Activated T-helper 17 cell treated with anti-CD3 and anti-CD28 coated beads, Interleukin-2, amount 50 U/mL, for 72 hours (primary cell): Measurements from ENCODE around the gene SRC. TPM values are rescaled to one million over a fixed set of nuclear protein-coding genes. Genes with fewer than 3 reads are reported as not detected.

Source experiments
- ATAC-seq: fragments of 150-1000 bp; cut with Tn5 transposase; replicated peaks from 2 replicates; pipeline ENCODE4 v1.10.0; 2021; ENCODE audit warnings: mild to moderate bottlenecking, moderate library complexity
- H3K27ac Mint-ChIP-seq: one replicate; pipeline ENCODE4 v1.8.0; 2022; ENCODE audit warnings: mixed read lengths
- H3K27me3 Mint-ChIP-seq: one replicate; pipeline ENCODE4 v1.8.0; 2022; ENCODE audit warnings: mixed read lengths
- H3K36me3 Mint-ChIP-seq: one replicate; pipeline ENCODE4 v1.8.0; 2022; ENCODE audit warnings: low read depth, mild to moderate bottlenecking, mixed read lengths
- H3K4me1 Mint-ChIP-seq: one replicate; pipeline ENCODE4 v1.8.0; 2022; ENCODE audit warnings: mixed read lengths
- H3K4me3 Mint-ChIP-seq: one replicate; pipeline ENCODE4 v1.8.0; 2022; ENCODE audit warnings: mild to moderate bottlenecking, mixed read lengths
- H3K9me3 Mint-ChIP-seq: one replicate; pipeline ENCODE4 v1.8.0; 2022; ENCODE audit warnings: mixed read lengths
- total RNA-seq, 2 donors: library from RNA; stranded (reverse); gene quantifications; one replicate each; pipeline ENCODE4 v1.2.3, GENCODE V29; 2022

SRC gene
- total RNA-seq, 2 donors from 2014 or later, result 5.1 to 6.4 TPM

DNA sequence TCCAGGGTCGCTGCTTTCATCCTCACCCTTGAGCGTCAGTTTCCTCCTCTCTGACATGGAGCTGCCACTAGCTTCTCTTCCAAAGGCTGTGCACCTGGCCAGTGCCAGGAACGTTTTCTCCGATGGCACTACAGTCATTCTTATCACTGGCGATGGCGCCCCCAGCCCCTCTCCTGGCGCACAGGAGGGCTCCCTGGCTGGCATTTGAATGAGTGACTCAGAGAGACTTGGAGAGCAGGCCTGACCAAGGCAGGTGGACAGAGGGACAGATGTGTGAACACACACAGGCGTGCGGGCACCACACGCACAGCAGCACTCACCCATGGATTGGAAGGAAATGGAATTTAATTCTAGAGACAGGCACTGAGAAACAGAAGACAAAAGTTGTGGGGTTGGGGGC lies 77.6 kb downstream of the SRC start:
- ATAC-seq, result no peak
- Mint-ChIP-seq H3K4me3 (no peak overlapping the region), H3K27ac (no peak overlapping the region), H3K27me3 (peaks cover 29% of the 10 kb centered on the region), H3K36me3 (no peaks in the 10 kb centered on the region), H3K9me3 (no peaks in the 10 kb centered on the region), H3K4me1 (no peaks in the 10 kb centered on the region)

DNA sequence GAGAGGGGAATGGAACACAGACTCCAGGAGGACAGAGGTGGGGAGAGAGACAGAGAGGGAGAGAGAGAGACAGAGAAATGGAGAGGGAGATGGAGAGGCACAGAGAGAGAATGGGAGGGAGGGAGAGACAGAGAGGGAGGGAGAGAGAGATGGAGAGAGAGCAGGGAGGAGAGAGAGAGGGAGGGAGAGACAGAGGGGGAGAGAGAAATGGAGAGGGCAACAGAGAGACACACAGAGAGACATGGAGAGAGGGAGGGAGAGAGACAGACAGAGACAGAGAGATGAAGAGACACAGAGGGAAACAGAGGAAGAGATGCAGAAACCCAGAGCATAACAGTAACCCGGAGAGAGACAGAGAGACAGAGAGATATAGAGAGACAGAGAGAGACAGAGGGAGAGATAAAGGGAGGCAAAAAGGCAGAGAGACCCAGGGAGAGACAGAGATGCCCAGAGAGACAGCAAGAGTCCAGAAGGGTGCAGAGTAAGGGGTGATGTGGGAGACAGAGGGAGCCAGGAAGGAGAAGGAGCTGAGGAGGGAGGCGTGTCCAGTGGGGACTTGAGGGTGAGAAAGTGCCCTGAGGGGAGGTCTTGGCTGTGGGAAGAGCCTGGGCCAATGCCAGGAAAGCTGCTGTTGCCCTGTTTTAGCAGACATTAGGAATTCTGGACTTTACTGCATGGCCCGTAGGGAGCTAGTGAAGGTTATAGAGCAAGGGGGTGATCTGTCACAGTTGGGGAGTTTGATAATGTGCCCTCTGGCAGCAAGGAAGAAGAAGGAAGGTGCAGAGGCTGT lies 78.3 kb downstream of the SRC start:
- no peaks in the 10 kb centered on the region for H3K4me1 Mint-ChIP-seq
- ATAC-seq, result no peak
- no peak overlapping the region for H3K27ac Mint-ChIP-seq
- peaks cover 29% of the 10 kb centered on the region for H3K27me3 Mint-ChIP-seq
- H3K36me3 Mint-ChIP-seq, result no peaks in the 10 kb centered on the region
- H3K4me3 Mint-ChIP-seq, result no peak overlapping the region
- H3K9me3 Mint-ChIP-seq, result no peaks in the 10 kb centered on the region

DNA sequence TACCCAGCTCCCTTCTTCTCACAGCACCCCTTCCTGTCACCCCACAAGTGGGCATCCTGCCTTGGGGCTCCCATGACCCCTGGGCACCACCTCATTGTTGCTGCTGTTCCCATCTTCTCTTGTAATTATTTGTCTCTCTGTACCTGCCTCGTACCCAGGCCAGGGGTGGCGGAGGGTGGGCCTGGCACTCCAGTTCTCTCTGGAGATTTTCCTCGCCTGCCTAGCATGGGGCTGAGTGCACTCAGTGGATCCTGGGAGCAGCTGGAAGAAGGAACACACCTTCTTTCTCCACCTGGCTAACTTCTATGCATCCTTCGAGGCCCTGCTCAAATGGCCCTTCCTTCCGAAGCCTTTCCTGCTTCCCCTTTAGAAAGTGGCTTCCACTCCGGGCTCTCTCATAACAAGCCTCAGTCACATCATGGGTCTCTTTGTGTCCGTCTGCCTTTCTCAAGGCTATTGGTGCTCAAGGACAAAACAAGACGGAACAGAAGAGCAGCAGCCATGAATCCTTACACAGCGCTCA lies 79.2 kb downstream of the SRC start:
- H3K27ac Mint-ChIP-seq, result no peak overlapping the region
- no peaks in the 10 kb centered on the region for H3K9me3 Mint-ChIP-seq
- H3K4me3 Mint-ChIP-seq, result no peak overlapping the region
- H3K36me3 Mint-ChIP-seq, result no peaks in the 10 kb centered on the region
- ATAC-seq, result no peak
- H3K4me1 Mint-ChIP-seq, result no peaks in the 10 kb centered on the region
- peaks cover 29% of the 10 kb centered on the region for H3K27me3 Mint-ChIP-seq

DNA sequence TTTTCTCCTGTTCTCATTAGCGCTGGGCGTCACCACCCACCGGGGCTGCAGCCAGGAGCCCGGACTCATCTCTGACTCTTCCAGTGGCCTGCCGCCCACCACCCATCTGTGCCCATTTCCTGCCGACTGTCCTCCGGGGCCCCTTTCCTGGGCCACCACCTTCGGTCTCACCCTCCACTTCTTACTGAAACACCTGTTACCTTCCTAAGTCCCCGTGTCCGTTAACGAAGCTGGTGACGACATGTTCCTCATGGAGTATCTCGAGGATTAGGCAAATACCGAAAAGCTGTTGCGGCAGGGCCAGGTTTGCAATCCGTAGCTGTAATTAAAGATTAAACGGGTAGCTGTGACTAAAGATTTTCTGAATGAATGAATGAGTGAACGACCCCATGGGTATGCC lies 80.2 kb downstream of the SRC start:
- ATAC-seq, result no peak
- Mint-ChIP-seq H3K4me1 (no peaks in the 10 kb centered on the region), H3K27me3 (peaks cover 22% of the 10 kb centered on the region), H3K36me3 (no peaks in the 10 kb centered on the region), H3K9me3 (no peaks in the 10 kb centered on the region), H3K4me3 (no peak overlapping the region), H3K27ac (no peak overlapping the region)

DNA sequence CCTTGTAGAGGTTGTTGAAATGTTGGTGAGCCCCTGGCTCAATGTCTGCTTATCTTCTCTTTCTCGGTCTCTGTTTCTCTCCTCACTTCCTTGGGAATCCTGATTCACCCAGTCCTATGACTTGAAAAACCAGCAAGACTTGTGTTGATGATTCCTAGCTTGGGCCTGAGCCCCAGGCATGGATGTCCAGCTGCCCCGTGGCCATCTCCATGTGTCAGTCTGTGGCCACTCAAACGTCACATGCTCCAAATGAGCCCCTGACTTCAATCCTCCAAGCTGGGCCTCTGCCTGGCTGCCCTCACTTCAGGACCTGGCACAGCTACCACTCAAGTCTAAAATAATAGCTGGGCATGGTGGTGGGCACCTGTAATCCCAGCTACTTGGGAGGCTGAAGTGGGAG lies 81.0 kb downstream of the SRC start:
- Mint-ChIP-seq H3K27ac (no peak overlapping the region), H3K27me3 (peaks cover 16% of the 10 kb centered on the region), H3K4me3 (no peak overlapping the region), H3K9me3 (no peaks in the 10 kb centered on the region), H3K4me1 (no peaks in the 10 kb centered on the region), H3K36me3 (no peaks in the 10 kb centered on the region)
- ATAC-seq, result no peak

DNA sequence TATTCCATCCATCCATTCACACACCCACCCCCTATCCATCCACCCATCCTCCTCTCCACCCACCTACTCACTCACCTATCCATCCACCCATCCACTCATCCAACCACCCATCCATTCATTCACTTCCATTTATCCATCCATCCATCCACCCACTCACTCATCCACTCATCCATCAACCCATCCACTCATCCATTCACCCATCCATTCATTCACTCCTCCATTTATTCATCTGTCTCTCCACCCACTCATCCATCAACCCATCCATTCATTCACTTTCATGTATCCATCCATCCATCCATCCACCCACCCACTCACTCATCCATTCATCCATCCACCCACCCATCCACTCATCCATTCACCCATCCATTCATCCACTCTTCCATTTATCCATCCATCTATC lies 84.1 kb downstream of the SRC start:
- H3K4me3 Mint-ChIP-seq, result no peak overlapping the region
- H3K9me3 Mint-ChIP-seq, result no peaks in the 10 kb centered on the region
- no peak for ATAC-seq
- no peak overlapping the region for H3K27ac Mint-ChIP-seq
- no peaks in the 10 kb centered on the region for H3K36me3 Mint-ChIP-seq
- peaks cover 4% of the 10 kb centered on the region for H3K27me3 Mint-ChIP-seq
- no peaks in the 10 kb centered on the region for H3K4me1 Mint-ChIP-seq

DNA sequence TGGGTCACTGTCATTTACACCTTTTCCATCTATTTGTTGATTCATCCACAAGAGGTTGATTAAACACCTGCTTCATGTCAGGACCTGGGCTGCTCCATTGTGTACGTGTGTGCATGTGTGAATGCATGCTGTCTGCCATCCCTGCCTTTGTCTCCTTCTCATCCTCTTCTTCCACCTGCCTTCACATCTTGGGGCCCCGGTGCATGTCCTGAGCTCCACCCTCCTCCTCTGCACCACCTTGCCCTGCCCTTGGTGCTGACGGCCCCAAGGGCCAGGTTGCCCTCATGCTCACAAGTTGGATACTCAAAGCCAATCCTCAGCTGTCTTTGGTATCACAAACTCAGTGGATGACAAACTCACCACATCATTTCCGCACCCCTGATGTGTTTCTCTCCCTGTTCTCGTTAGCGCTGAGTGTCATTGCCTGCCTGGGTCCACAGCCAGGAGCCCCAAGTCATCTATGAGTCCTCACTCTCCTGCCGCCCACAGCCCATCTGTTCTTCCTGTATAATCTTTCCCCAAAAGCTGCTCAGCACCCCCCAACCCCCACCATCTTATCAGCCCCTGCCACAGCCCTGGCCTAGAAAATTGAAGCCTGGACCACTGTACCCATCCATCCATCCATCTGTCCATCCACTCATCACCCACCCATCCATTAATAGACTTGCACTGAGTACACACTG lies 85.0 kb downstream of the SRC start:
- no peak for ATAC-seq
- H3K4me3 Mint-ChIP-seq, result no peak overlapping the region
- no peak overlapping the region for H3K27ac Mint-ChIP-seq
- H3K4me1 Mint-ChIP-seq, result no peaks in the 10 kb centered on the region
- no peaks in the 10 kb centered on the region for H3K27me3 Mint-ChIP-seq
- no peaks in the 10 kb centered on the region for H3K36me3 Mint-ChIP-seq
- no peaks in the 10 kb centered on the region for H3K9me3 Mint-ChIP-seq

DNA sequence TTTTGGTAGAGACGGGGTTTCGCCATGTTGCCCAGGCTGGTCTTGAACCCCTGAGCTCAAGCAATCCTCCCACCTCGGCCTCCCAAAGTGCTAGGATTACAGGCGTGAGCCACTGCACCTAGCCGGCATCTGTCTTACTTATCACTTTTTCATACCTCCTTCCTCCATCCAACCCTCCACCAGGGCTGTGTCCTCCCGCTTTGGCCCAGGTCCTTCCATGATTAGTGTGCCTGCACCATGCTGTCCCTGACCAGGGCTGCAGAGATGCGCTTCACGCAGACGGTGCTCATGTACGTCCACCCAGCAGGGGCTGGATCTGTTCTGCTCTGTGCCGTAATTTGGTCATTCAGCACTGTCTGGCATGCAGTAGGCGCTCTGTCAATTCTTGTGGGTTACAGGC lies 85.8 kb downstream of the SRC start:
- no peaks in the 10 kb centered on the region for H3K9me3 Mint-ChIP-seq
- H3K36me3 Mint-ChIP-seq, result no peaks in the 10 kb centered on the region
- no peaks in the 10 kb centered on the region for H3K4me1 Mint-ChIP-seq
- H3K4me3 Mint-ChIP-seq, result no peak overlapping the region
- ATAC-seq, result no peak
- no peaks in the 10 kb centered on the region for H3K27me3 Mint-ChIP-seq
- no peak overlapping the region for H3K27ac Mint-ChIP-seq

DNA sequence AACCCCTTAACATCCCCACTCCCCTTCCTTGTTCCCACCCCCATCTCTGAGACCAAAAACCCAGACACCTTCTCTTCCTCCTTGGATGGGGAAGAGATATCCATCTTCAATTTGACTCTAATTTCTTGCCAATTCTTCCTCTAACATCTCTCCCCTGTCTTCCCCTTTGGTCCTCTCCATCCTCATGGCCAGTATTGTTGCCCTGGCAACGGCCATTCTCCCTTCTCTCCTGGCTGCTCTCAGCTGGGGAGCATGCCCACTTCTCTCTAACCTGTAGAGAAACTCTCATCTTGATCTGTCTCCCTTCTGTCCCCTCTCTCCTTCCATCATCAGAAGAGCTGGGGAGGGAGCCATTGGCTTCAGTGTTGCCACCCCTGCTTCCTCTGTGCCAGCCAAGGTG lies 86.7 kb downstream of the SRC start:
- ATAC-seq, result no peak
- Mint-ChIP-seq H3K27ac (no peak overlapping the region), H3K4me3 (no peak overlapping the region), H3K36me3 (no peaks in the 10 kb centered on the region), H3K9me3 (no peaks in the 10 kb centered on the region), H3K4me1 (no peaks in the 10 kb centered on the region), H3K27me3 (no peaks in the 10 kb centered on the region)

DNA sequence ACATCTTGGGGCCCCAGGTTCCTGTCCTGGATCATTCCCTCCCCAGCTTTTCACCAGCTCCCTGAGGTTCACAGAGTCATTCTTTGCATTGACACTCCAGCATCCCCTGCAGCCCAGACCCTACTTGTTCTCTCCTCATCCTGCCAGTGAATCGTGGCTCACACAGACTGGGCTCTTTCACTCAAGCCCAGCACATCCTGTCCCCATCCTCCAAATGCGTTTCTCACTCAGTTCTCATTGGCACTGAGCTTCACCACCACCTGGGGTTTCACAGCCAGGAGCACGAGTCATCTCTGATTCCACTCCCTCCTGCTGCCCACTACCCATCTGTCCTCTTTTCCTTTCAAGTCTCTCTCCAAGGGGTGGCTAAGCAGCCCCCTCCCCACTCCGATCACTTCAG lies 89.7 kb downstream of the SRC start:
- H3K27me3 Mint-ChIP-seq, result peaks cover 6% of the 10 kb centered on the region
- no peaks in the 10 kb centered on the region for H3K9me3 Mint-ChIP-seq
- no peak overlapping the region for H3K27ac Mint-ChIP-seq
- no peak for ATAC-seq
- H3K36me3 Mint-ChIP-seq, result no peaks in the 10 kb centered on the region
- H3K4me3 Mint-ChIP-seq, result no peak overlapping the region
- no peaks in the 10 kb centered on the region for H3K4me1 Mint-ChIP-seq

DNA sequence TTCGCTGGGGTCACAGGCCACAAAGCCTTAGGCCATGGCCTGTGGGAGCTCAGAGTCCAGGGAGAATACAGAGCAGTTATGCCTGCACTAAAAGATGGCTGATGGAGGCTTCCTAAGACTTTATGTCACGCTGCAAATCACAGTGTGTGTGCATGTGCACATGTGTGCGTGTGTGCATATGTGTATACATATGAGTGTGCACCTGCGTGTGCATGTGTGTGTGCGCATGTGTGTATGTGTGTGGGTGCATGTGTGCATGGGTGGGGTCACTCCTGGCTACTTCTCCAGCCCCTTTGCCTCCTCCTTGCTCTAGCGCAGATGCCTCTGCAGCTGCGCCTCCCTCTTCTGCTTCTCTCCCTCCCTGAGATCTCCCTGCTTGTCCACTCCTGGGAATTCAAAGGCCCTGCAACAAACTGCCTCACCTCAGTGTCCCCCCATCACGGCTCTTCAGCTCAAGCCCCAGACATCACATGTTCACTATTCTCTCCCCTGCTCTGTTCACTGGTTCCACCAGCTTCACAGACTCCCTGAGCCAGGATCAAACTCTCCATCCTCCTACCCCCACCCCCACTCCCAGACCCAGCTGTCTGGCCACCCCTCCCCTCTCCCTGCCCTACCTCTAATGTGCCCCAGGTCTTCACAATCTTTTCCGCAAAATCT lies 90.7 kb downstream of the SRC start:
- no peaks in the 10 kb centered on the region for H3K9me3 Mint-ChIP-seq
- H3K4me3 Mint-ChIP-seq, result no peak overlapping the region
- H3K27me3 Mint-ChIP-seq, result peaks cover 6% of the 10 kb centered on the region
- H3K4me1 Mint-ChIP-seq, result no peaks in the 10 kb centered on the region
- H3K27ac Mint-ChIP-seq, result no peak overlapping the region
- H3K36me3 Mint-ChIP-seq, result no peaks in the 10 kb centered on the region
- ATAC-seq, result no peak

DNA sequence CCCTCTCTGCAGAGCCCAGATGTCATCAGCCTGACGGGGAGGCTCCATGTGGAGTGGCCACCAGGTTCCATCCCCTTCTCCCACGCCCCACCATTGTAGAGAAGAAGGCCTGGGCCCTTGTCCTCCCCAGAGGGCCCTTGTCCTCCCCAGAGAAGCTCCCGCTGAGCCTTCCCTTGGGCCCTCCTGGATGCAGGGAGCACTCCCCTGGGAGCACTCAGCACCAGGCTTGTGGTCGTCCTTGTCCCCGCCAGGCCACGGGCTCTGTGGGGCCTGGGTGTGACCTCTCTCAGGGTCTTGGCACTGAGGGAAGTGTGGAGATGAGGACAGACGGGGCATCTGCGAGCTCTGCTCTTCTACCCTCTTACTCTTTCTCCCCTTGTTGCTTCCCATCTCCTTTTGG lies 91.7 kb downstream of the SRC start:
- no peaks in the 10 kb centered on the region for H3K4me1 Mint-ChIP-seq
- peaks cover 6% of the 10 kb centered on the region for H3K27me3 Mint-ChIP-seq
- no peaks in the 10 kb centered on the region for H3K9me3 Mint-ChIP-seq
- no peak overlapping the region for H3K4me3 Mint-ChIP-seq
- H3K36me3 Mint-ChIP-seq, result no peaks in the 10 kb centered on the region
- no peak overlapping the region for H3K27ac Mint-ChIP-seq
- ATAC-seq, result no peak

DNA sequence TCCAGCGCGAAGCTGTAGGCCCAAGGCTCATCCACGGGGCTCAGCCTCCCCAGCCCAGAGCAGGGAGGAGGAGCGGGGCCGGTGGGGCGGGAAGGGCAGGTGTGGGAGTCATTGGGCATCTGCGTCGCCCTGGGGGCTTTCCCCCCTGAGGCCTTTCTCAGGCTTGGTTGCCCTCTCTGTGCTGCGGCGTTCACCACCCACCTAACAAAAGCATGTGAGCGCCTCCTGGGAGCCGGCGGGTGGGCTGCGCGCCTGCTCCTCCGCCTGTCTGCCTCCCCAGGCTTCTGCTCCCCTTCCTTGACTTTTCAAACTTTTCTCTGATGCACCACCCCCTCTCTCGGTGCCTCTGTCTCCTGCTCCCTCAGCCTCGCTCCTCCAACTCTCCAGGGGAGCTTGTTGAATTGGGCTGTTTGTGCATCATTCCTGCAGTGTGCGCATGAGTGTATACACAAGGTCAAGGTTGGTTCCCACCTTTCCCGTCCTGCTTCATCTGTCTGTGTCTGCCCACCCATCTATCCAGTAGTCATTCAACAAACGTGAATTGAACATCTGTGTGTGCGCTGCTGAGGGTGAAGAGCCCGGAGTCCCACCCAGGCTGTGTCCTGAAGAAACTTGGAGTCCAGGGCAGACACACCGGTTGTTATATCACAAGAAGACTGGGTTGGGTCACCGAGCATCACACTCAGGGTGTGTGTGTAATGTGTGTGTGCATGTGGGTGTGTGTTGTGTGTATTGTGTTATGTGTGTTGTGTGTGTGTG lies 92.7 kb downstream of the SRC start:
- Mint-ChIP-seq H3K4me3 (no peak overlapping the region), H3K27me3 (peaks cover 6% of the 10 kb centered on the region), H3K9me3 (no peaks in the 10 kb centered on the region), H3K4me1 (no peaks in the 10 kb centered on the region), H3K27ac (no peak overlapping the region), H3K36me3 (no peaks in the 10 kb centered on the region)
- ATAC-seq, result no peak

DNA sequence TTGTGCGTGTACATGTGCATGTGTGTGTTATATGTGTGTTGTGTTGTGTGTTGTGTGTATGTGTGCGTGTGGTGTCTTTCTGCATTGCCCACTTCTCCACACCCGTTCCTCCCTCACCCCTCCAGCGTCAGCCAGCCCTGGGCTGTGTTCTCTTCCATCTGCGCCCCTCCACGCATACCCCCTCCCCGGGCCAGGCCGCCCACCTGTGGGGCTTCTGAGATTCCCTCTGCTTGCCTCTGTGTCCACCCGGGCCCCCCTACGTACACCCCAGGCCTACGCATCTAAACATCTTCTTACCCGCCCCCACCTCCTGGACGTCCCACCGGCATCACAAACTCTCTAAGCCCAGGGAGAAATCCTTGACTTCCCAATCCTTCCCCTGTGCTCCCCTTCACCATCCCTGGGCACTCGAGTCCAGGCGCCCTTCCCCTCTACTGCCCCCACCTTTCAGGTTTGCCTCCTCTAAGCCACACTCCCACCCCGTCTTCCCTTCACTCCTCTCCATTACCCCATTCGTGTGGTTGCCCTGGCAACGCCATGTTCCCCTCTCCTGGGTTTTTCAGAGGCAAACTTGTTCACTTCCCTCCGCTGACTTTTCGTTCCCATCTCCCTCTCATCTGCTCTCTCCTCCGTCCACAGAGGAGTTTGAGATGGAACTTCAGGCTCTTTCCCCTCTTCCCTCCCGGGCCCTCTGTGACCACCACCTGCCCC lies 93.4 kb downstream of the SRC start:
- no peak for ATAC-seq
- peaks cover 6% of the 10 kb centered on the region for H3K27me3 Mint-ChIP-seq
- H3K27ac Mint-ChIP-seq, result no peak overlapping the region
- H3K9me3 Mint-ChIP-seq, result no peaks in the 10 kb centered on the region
- H3K36me3 Mint-ChIP-seq, result no peaks in the 10 kb centered on the region
- H3K4me1 Mint-ChIP-seq, result no peaks in the 10 kb centered on the region
- H3K4me3 Mint-ChIP-seq, result no peak overlapping the region
